OCI-LY7 (cell line): ENCODE data around the gene FHIT.

Experiments
- CTCF ChIP-seq: fragments of 200-600 bp; sonication (generic); conservative IDR thresholded peaks from 2 replicates; pipeline ENCODE4 v1.5.1; 2014; ENCODE audit warnings: mild to moderate bottlenecking, antibody characterized with exemption, low read length, moderate library complexity, mixed read lengths
- EZH2phosphoT487 ChIP-seq: fragments of 200-600 bp; sonication (generic); IDR thresholded peaks from 2 replicates; pipeline ENCODE4 v1.6.1; 2018; ENCODE audit warnings: low read depth, borderline replicate concordance, mild to moderate bottlenecking, mixed run types, antibody characterized with exemption, low read length, moderate library complexity, mixed read lengths

DNA sequence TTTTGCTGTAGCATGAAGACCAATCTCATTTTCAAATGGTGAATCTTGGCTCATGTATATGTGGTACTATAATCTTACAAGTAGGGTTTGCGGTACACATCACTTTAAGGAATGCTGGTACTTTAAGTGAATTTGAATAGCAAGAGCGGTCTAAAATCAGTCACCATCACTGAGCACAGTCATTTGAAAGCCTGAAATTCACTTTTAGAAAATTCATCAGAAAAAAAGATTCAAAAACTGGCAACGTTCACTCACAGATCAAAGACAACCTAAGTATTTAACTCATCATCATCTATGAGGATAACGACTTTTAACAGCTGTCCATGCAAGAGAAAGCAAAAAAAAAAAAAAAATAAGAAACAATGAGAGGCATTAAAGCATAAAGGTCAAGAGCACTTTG is 111.6 kb downstream of the FHIT start:
- TF ChIP-seq CTCF (no peak), EZH2phosphoT487 (no peak)
